HG03460 (cell line): Measurements from ENCODE around the gene SREK1IP1.

Experiments
- ATAC-seq: cut with Tn5 transposase; IDR thresholded peaks from one replicate; pipeline ENCODE4 v1.9.1; 2021; ENCODE audit not compliant: unreplicated experiment

Gene SREK1IP1

DNA sequence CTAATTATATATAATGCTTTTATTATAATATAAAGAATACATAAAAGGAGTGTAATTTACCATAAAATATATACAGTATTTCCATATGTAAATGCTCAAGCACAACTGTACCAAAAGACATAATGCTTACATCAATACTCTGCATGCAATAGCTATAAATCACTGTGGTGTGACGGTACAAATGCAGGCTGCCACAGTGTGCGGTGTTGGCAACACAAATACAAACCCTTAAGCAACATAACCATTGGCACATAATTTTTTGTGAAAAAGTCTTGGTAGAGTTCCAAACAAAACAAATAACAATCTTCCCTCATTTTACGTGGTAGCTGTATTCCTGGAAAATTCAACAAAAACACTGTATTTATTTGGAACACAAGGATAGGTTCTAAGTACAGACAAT, 80.1 kb downstream of the SREK1IP1 start:
- no peak for ATAC-seq

GRCh38 chr5:64685866-64686265, 82.6 kb downstream of the SREK1IP1 start:
- no peak for ATAC-seq

DNA sequence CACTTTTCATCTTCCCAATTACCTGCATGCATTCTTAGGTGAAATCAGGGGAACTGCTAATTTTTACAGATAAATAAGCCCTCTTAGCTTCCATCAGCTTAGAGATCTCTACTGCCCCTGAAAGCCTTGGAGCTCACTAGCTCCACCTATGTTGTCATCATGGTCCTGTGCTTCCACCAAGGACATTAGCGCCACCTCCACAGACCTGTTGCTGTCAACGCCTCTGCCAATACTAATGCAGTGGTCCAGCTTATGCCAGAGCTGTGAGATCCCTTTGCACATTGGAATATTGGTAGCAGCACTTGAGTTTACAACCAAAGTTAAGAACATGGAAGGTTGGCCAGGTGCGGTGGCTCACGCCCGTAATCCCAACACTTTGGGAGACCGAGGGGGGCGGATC, 85.9 kb downstream of the SREK1IP1 start:
- no peak for ATAC-seq

DNA sequence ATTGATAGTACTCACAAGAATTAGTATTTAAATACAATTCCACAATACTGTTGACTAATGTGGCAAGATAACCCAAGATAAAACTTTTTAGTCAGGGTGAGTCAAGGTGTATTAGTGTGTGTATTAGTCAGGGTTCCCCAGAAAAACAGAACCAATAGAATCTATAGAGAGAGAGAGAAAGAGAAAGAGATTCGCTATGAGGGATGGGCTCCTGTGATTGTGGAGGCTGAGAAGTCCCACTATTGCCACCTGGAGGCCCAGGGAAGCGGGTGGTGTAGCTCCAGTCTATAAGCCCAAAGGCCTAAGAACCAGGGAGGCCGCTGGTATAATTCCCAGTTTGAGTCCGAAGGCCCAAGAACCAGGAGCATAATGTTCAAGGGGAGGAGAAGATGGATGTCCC, 88.2 kb downstream of the SREK1IP1 start:
- no peak for ATAC-seq

GRCh38 chr5:64678374-64678773, 90.1 kb downstream of the SREK1IP1 start:
- ATAC-seq = no peak

- no peak for ATAC-seq
Measured at GRCh38 chr5:64671678-64672077, 96.8 kb downstream of the SREK1IP1 start.

DNA sequence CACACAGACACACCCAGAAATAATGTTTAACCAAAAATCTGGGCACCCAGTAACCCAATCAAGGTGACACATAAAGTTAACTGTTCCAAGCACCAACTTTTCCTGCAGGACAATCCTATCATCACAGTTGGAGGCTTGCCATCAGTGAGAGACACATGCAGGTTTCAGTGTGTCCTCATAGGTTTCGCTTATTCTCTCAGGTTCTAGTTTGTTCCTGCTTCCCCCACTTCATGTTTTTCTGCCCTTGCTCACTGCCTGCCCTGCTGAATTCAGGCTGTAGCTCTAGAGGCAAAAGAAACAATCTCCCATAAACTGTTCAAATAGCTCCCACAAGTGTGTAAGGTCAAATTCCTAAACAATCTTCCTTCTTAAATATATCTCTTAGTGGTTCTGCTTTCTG, 98.2 kb downstream of the SREK1IP1 start:
- no peak for ATAC-seq
